HEK293 (cell line): ENCODE measurements around the gene EXOSC9.
A peak's percentile ranks its signal among the peaks of the same experiment; 100 is the strongest.

Source experiments
- CTCF ChIA-PET: fragments of 350-600 bp; formaldehyde crosslinking; extraction: SDS; loops from one replicate; lab custom pipeline; 2021; ENCODE audit warnings: antibody characterized with exemption; lab: Yijun Ruan, JAX
- POLR2A ChIA-PET: fragments of 300-600 bp; formaldehyde crosslinking; extraction: SDS; loops from one replicate; lab custom pipeline; 2020; ENCODE audit warnings: antibody characterized with exemption, inconsistent platforms; lab: Yijun Ruan, JAX
- H3K27ac ChIP-seq: fragments of 200-500 bp; sonication (Bioruptor generic); 2 replicates; pipeline ENCODE4 v1.5.1; 2014; ENCODE audit warnings: low read depth, low read length, control low read depth, inconsistent platforms; ENCODE audit errors: extremely low read depth
- H3K36me3 ChIP-seq, 2 experiments: fragments of 200-500 bp in 1 of 2; sonication (Bioruptor generic) in 1 of 2; 1 replicate in 1 of 2; 2 replicates in 1 of 2; pipeline ENCODE4 v1.5.1; 2014 to 2017; ENCODE audit warnings: inconsistent platforms in 2 of 2, low read length in 2 of 2; ENCODE audit not compliant: control insufficient read depth in 2 of 2, insufficient read depth in 1 of 2
- H3K4me1 ChIP-seq: fragments of 200-500 bp; sonication (Bioruptor generic); 2 replicates; pipeline ENCODE4 v1.5.1; 2014; ENCODE audit warnings: mild to moderate bottlenecking, low read length, inconsistent platforms; ENCODE audit not compliant: control insufficient read depth, insufficient read depth
- H3K4me3 ChIP-seq: 2 replicates; pipeline ENCODE4 v1.5.1; 2011; ENCODE audit warnings: low read depth, mild to moderate bottlenecking, control low read depth, low read length, moderate library complexity
- H3K9me3 ChIP-seq: fragments of 200-500 bp; sonication (Bioruptor generic); 2 replicates; pipeline ENCODE4 v1.5.1; 2014; ENCODE audit warnings: low read depth, low read length, inconsistent platforms; ENCODE audit not compliant: control insufficient read depth, insufficient read depth
- SP7 ChIP-seq: fragments of 450-650 bp; formaldehyde crosslinking; IDR thresholded peaks from 2 replicates; pipeline ENCODE4 v1.5.1; 2016; ENCODE audit warnings: missing biosample characterization, missing genetic modification characterization
- TCF7L2 ChIP-seq: IDR thresholded peaks from 2 replicates; pipeline ENCODE4 v1.6.1; 2011; ENCODE audit warnings: low read depth, mild to moderate bottlenecking, inconsistent platforms, low read length, moderate library complexity, borderline replicate concordance
- ZBTB17 ChIP-seq: fragments of 450-650 bp; formaldehyde crosslinking; IDR thresholded peaks from 2 replicates; pipeline ENCODE4 v1.5.1; 2016; ENCODE audit warnings: missing biosample characterization, missing genetic modification characterization
- ZBTB8A ChIP-seq: fragments of 450-650 bp; formaldehyde crosslinking; IDR thresholded peaks from 2 replicates; pipeline ENCODE4 v1.5.1; 2016; ENCODE audit warnings: missing biosample characterization, missing genetic modification characterization
- ZFHX2 ChIP-seq: fragments of 450-650 bp; formaldehyde crosslinking; conservative IDR thresholded peaks from 2 replicates; pipeline ENCODE4 v1.5.1; 2016; ENCODE audit warnings: missing biosample characterization, missing genetic modification characterization
- ZIC2 ChIP-seq: fragments of 450-650 bp; formaldehyde crosslinking; IDR thresholded peaks from 2 replicates; pipeline ENCODE4 v1.5.1; 2016; ENCODE audit warnings: missing biosample characterization, missing genetic modification characterization
- ZNF221 ChIP-seq: fragments of 450-650 bp; formaldehyde crosslinking; IDR thresholded peaks from 2 replicates; pipeline ENCODE4 v1.5.1; 2017; ENCODE audit warnings: missing biosample characterization, missing genetic modification characterization, borderline replicate concordance
- ZNF341 ChIP-seq: fragments of 450-650 bp; formaldehyde crosslinking; IDR thresholded peaks from 2 replicates; pipeline ENCODE4; 2016; ENCODE audit warnings: low read depth, missing biosample characterization, missing genetic modification characterization
- ZNF354C ChIP-seq: fragments of 450-650 bp; formaldehyde crosslinking; IDR thresholded peaks from 2 replicates; pipeline ENCODE4 v1.5.1; 2016; ENCODE audit warnings: missing biosample characterization, missing genetic modification characterization, low read depth, borderline replicate concordance
- ZNF391 ChIP-seq: fragments of 450-650 bp; formaldehyde crosslinking; IDR thresholded peaks from 2 replicates; pipeline ENCODE4 v1.5.1; 2016; ENCODE audit warnings: low read depth, missing biosample characterization, missing genetic modification characterization, borderline replicate concordance
- ZNF426 ChIP-seq: fragments of 450-650 bp; formaldehyde crosslinking; IDR thresholded peaks from 2 replicates; pipeline ENCODE4 v1.5.1; 2017; ENCODE audit warnings: missing biosample characterization, missing genetic modification characterization, mild to moderate bottlenecking, inconsistent platforms, moderate library complexity
- ZNF514 ChIP-seq: fragments of 450-650 bp; formaldehyde crosslinking; IDR thresholded peaks from 2 replicates; pipeline ENCODE4 v1.5.1; 2016; ENCODE audit warnings: missing biosample characterization, missing genetic modification characterization
- TF ChIP-seq, protein P1 (sequence below): fragments of 450-650 bp; formaldehyde crosslinking; IDR thresholded peaks from 2 replicates; pipeline ENCODE4 v1.5.1; 2016; ENCODE audit warnings: missing biosample characterization, missing genetic modification characterization, low read depth
- TF ChIP-seq, protein P2 (sequence below): fragments of 450-650 bp; formaldehyde crosslinking; IDR thresholded peaks from 2 replicates; pipeline ENCODE4 v1.5.0; 2017; ENCODE audit warnings: missing biosample characterization, missing genetic modification characterization, borderline replicate concordance
- TF ChIP-seq, protein P3 (sequence below): IDR thresholded peaks from 2 replicates; pipeline ENCODE4 v1.6.1; 2011; ENCODE audit warnings: mild to moderate bottlenecking, low read depth, low read length, borderline replicate concordance
- TF ChIP-seq, protein P4 (sequence below): fragments of 450-650 bp; formaldehyde crosslinking; IDR thresholded peaks from 2 replicates; pipeline ENCODE4 v1.5.1; 2016; ENCODE audit warnings: missing biosample characterization, missing genetic modification characterization

Gene EXOSC9

DNA sequence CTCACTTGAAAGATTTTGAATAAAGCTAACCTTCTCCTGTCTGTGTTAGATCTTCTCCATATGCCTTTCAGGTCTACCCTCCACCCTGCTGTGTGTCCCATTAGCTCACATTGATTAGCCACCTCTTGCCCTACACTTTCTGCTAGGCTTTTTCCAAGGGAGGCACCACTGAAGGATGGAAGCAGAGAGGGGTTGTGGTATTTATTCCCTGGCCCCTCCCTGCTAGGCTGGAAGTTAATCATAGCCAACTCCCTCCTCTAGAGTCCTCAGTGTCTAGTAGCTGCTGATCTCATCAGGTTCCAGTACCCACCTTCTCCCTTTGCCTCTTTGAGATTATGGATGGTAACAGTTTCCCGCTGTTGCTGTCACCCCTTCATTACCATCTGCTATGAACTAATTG, 27.2 kb upstream of the EXOSC9 start:
- ChIA-PET CTCF (no interaction called here), POLR2A (no interaction called here)
- TF ChIP-seq SP7 (no peak), ZNF341 (0 out of 2 replicates have a peak, but pooled peaks have one; percentile 16), TCF7L2 (no peak), ZNF354C (tag by site-specific recombination) (no peak), ZNF221 (tag by site-specific recombination) (no peak), ZNF391 (tag by site-specific recombination) (no peak), ZBTB17 (peak; percentile 49; the same call in 1 of the 2 replicates)
- TF ChIP-seq, protein P1, sequence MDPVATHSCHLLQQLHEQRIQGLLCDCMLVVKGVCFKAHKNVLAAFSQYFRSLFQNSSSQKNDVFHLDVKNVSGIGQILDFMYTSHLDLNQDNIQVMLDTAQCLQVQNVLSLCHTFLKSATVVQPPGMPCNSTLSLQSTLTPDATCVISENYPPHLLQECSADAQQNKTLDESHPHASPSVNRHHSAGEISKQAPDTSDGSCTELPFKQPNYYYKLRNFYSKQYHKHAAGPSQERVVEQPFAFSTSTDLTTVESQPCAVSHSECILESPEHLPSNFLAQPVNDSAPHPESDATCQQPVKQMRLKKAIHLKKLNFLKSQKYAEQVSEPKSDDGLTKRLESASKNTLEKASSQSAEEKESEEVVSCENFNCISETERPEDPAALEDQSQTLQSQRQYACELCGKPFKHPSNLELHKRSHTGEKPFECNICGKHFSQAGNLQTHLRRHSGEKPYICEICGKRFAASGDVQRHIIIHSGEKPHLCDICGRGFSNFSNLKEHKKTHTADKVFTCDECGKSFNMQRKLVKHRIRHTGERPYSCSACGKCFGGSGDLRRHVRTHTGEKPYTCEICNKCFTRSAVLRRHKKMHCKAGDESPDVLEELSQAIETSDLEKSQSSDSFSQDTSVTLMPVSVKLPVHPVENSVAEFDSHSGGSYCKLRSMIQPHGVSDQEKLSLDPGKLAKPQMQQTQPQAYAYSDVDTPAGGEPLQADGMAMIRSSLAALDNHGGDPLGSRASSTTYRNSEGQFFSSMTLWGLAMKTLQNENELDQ (tag by site-specific recombination), result no peak
- no peak overlapping the region for H3K4me3 ChIP-seq
- no peaks in the 10 kb centered on the region for H3K4me1 ChIP-seq
- no peaks in the 10 kb centered on the region for H3K36me3 ChIP-seq
- H3K9me3 ChIP-seq, result no peaks in the 10 kb centered on the region
- H3K27ac ChIP-seq, result no peak overlapping the region

DNA sequence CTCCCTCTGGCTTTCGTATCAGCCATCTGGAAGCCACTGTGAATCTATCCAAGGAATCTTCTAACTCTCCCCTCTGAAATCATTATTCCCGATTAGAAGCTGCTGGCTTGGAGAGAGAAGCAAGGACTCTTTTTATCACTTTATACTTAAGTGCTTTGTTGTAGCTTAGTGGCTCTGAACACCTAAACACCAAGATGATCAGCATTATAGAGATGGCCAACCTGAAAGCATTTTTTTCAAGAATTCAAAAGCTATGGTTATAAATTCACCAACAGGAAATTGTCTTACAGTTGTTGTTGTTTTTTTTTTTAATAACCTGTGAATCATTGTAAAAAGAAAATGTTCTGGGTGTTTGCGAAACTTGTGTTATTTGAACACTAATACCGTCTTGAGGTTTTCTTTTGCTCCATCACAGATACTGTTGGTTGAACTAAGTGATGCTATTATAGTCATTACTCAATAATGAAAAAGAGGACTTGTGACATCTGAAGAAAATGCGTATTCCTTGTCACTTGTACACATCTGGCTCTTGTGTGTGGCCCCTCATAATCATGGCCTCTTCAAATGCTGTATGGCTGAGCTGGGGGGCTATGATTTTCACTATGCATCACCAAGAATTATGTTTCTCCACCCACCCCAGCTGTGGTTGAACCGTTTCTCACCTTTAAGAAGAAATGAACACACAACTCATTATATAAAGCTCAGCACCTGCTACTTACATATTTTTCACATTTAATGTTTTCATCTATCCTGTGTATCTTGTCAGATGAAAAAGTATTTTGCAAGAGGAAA, 24.3 kb upstream of the EXOSC9 start:
- no peak for TF ChIP-seq ZNF426 (tag by site-specific recombination)
- TF ChIP-seq, protein P2, sequence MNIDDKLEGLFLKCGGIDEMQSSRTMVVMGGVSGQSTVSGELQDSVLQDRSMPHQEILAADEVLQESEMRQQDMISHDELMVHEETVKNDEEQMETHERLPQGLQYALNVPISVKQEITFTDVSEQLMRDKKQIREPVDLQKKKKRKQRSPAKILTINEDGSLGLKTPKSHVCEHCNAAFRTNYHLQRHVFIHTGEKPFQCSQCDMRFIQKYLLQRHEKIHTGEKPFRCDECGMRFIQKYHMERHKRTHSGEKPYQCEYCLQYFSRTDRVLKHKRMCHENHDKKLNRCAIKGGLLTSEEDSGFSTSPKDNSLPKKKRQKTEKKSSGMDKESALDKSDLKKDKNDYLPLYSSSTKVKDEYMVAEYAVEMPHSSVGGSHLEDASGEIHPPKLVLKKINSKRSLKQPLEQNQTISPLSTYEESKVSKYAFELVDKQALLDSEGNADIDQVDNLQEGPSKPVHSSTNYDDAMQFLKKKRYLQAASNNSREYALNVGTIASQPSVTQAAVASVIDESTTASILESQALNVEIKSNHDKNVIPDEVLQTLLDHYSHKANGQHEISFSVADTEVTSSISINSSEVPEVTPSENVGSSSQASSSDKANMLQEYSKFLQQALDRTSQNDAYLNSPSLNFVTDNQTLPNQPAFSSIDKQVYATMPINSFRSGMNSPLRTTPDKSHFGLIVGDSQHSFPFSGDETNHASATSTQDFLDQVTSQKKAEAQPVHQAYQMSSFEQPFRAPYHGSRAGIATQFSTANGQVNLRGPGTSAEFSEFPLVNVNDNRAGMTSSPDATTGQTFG (tag by site-specific recombination), result no peak
- TF ChIP-seq ZIC2 (tag by site-specific recombination), result no peak
- TF ChIP-seq, all 188 proteins: peak for 0
- H3K9me3 ChIP-seq, result no peaks in the 10 kb centered on the region
- H3K4me1 ChIP-seq, result no peaks in the 10 kb centered on the region
- H3K36me3 ChIP-seq, result no peaks in the 10 kb centered on the region
- POLR2A ChIA-PET, result no interaction called here
- no peak overlapping the region for H3K4me3 ChIP-seq
- no peak overlapping the region for H3K27ac ChIP-seq
- CTCF ChIA-PET, result no interaction called here

DNA sequence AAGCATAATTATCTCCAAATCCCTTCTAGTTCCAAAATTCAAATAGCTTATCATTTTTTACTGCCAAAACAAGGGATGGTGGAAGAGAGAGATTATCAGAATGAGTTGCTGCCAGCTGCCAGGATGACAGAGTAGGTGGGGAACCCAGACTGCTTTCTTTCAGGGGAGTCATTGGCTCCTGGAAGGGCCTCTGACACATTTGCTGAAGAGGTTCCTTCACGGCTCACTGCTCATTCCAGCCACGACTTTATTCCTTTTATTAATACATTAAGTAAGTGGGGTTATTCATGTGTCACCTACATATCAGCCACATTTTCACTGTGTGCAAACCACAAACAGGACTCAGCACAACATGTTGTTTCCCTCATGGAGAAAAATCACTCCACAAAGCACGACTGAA, 23.5 kb upstream of the EXOSC9 start:
- H3K9me3 ChIP-seq, result no peaks in the 10 kb centered on the region
- POLR2A ChIA-PET, result no interaction called here
- CTCF ChIA-PET, result interaction anchor here (0.7 kb wide), 1 partner anchor 323 kb away, joined by 4 read pairs; no protein-coding TSS in a partner anchor
- H3K4me1 ChIP-seq, result no peaks in the 10 kb centered on the region
- H3K36me3 ChIP-seq, result no peaks in the 10 kb centered on the region
- no peak overlapping the region for H3K27ac ChIP-seq
- no peak overlapping the region for H3K4me3 ChIP-seq
- TF ChIP-seq ZFHX2 (no peak), ZBTB8A (tag by site-specific recombination) (no peak), ZNF514 (tag by site-specific recombination) (no peak)
- TF ChIP-seq, protein P3, sequence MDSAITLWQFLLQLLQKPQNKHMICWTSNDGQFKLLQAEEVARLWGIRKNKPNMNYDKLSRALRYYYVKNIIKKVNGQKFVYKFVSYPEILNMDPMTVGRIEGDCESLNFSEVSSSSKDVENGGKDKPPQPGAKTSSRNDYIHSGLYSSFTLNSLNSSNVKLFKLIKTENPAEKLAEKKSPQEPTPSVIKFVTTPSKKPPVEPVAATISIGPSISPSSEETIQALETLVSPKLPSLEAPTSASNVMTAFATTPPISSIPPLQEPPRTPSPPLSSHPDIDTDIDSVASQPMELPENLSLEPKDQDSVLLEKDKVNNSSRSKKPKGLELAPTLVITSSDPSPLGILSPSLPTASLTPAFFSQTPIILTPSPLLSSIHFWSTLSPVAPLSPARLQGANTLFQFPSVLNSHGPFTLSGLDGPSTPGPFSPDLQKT, result no peak
- TF ChIP-seq, protein P4, sequence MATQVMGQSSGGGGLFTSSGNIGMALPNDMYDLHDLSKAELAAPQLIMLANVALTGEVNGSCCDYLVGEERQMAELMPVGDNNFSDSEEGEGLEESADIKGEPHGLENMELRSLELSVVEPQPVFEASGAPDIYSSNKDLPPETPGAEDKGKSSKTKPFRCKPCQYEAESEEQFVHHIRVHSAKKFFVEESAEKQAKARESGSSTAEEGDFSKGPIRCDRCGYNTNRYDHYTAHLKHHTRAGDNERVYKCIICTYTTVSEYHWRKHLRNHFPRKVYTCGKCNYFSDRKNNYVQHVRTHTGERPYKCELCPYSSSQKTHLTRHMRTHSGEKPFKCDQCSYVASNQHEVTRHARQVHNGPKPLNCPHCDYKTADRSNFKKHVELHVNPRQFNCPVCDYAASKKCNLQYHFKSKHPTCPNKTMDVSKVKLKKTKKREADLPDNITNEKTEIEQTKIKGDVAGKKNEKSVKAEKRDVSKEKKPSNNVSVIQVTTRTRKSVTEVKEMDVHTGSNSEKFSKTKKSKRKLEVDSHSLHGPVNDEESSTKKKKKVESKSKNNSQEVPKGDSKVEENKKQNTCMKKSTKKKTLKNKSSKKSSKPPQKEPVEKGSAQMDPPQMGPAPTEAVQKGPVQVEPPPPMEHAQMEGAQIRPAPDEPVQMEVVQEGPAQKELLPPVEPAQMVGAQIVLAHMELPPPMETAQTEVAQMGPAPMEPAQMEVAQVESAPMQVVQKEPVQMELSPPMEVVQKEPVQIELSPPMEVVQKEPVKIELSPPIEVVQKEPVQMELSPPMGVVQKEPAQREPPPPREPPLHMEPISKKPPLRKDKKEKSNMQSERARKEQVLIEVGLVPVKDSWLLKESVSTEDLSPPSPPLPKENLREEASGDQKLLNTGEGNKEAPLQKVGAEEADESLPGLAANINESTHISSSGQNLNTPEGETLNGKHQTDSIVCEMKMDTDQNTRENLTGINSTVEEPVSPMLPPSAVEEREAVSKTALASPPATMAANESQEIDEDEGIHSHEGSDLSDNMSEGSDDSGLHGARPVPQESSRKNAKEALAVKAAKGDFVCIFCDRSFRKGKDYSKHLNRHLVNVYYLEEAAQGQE, result no peak
